HG02840 (cell line): ENCODE data around the gene ABLIM1.

Experiments
- ATAC-seq: cut with Tn5 transposase; IDR thresholded peaks from one replicate; pipeline ENCODE4 v1.9.1; 2021; ENCODE audit warnings: mild to moderate bottlenecking, moderate library complexity, moderate number of reproducible peaks; ENCODE audit not compliant: unreplicated experiment, low FRiP score

ABLIM1 gene

DNA sequence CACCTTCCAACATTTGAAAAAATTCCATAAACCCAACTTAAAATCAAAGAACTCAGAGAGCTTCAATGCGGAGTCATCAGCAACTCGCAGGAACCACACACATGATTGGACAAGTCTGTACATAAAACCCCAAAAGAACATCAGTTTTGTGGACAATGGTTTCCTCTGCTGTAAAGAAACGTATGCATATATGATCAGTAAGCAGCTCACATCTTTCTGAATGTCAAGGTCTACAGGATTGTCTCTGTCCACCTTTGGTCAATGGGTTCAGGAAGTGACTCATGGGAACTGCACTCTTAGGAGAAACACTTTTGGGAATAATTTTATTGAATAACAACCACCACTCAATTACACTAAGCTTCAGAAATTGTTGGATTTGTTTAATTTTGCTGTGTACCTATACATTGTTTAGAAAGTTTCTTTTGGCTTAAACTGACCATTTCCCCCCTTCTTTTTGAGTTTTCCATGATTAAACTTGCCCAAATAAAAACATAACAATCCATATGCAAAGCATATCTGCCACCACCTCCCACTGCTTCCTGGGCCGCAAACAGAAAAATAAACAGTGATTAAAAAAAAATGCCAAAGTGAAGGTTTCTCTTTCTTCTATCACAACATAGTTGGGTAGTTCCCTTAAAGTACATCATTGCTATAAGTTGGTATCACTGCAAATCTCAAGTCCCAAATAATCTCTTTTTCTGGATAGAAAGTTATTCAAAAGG is 226.5 kb downstream of the ABLIM1 start:
- no peak for ATAC-seq

DNA sequence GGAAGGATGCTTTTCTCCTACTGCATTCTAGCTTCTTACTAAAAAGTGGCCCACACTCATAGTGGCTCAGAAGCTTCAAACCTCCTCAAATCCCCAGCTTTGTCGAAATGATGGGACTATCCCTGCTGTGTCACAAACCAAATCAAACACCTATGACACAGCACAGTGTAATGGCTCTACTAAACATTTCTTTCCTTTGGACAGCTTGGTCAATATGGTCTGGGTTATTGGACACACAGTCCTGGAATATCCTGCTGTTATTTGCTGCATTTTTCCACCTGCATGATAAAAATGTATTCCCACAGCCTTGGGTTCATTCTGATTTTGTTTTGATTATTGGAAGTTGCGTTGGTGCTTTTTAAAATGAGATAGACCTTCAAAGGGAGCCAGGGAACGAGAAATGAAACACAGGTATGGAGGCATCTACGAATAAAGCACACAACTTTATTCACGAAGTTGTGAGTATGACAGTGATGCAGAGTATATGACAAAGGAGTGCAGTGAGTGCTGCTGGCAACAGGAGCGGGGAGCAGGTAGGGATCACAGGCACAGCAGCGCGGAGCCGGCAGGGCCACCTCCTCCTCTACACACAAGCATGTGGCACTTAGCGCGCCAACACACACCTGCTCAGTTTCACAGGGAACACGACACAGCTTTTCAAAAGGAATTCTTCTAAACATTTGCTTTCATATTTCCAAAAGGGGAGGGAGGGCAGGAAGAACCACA is 227.2 kb downstream of the ABLIM1 start:
- no peak for ATAC-seq

DNA sequence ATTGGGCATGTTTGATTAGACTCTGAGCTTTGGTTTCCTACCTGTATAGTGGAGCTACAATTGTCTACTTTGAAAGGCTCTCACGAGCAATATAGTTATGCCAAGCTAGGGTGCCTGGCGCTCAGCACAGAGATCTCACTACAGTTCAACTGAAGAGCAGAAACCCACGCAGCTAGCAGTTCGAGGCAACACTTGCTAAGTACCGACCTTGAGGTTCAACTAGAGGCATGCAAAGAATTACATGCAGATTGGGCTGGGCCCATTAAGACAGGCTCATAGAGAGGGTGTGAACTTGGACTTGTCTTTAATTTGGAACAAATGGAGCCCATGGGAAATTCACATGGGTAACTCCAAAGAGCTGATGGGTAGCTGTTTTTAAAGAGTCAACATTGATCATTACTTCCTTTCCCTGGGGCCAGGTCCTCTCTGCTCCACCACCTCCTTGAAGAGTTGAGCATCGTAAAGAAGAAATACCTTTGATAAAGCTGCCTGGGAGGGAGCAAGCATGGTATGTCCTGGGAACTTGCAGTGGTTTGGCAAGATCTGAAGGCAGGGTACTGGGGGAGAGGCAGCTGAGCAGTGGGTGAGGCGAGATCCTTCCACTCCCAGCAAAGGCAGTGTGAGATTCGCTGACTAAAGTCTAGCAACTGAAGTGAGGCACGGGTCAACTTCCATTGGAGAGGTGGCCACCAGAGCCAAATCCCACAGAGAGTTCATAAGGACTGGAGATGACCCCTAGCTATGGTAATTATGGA is 228.3 kb downstream of the ABLIM1 start:
- no peak for ATAC-seq

DNA sequence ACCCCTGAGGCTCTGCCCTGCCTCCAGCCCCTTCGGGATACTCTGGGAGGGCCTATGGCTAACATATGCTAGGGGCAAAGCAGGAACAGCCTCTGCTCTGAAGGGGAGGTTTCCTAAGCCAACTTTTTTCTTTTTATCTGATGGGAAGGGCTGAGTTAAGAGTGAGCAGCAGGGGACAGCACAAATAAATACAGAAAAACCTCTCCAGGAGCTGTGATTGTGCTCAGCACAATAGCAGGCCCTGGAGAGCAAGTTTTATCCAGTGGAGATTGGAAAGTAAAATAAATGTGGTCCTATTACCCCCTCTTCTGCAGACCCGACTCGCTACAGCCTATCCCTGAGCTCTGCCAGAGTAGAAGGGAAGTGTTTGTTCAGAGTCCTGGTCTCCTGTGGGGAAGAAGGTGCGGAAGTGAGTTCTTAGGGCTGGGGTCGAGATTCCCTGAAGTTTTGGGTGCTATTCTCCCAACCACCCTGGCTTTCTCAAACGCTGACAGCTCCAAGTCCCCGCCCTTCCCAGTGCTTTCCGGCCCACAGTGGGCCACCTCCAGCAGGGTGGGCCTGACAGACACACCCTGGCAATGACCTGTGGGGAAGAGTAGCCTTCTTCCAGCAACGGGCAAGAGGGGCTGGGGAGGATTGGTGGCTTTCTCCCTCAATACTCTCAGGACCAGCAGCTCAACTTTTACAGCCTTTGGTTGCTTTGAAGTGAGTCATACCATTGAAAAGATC is 230.8 kb downstream of the ABLIM1 start:
- ATAC-seq: no peak

DNA sequence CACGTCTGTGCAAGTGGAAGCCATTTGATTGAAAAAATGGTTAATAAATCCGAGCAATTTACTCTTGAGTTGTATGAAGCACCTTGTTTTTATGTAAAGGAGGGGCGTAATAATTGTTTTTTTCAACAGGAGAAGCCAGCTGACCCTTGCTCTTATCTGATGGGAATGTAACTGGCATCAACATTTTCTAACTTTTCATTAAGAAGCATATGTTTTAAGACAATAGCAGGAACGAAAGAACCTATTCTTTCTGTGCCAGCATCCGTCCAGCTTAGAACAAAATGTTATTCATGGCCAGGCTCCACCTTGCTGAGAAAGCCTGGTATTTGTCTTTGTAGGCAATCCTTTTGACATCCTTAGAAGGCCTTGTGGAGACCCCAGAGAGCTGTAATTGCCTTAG is 231.6 kb downstream of the ABLIM1 start:
- no peak for ATAC-seq

DNA sequence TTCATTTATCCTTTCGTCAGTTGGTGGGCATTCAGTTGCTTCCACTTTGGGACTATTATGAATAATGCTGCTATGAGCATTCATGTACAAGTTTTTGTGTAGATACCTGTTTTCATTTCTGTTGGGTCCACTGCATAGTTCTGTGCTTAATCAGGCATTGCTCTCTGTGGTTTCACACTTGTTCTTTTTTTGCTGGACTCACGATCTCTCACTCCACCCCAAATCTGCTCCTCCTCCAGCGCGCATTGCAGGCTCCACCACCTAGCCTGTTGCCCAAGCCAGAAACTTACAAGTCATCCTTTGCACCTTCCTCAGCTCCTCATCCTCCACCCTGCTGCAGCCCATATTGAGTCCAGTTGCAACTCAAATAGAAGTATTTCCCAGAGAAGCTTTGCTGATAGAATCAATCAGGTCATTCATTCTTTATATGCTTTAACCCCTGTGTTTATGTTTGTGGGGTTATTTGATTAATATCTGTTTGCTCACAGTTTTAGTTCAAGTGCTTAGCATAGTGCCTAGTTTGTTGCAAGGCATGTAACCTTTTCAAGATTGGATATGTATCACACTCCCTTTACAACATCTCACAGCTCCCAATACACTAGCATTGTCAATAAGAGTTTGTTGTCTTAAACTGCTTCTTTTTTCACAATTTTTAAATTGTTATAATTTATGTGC is 237.1 kb downstream of the ABLIM1 start:
- ATAC-seq: no peak

DNA sequence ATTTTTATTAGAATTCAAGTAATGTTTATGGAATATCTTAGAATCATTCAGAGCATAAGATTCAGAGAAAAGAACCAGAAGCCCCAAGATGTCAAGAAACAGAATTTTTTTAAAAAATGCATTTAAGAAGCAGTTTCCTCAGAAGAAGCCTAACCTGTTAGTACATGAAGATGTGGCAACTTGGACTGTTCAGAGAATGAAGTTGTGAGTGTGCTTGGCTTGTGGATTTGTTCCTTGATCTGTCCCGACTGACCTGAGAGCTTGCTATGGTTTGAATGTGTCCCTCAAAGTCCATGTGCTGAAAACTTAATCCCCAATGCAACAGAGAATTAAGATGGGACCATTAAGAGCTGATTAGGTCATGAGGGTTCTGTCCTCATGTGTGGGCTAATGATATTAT is 240.0 kb downstream of the ABLIM1 start:
- no peak for ATAC-seq

DNA sequence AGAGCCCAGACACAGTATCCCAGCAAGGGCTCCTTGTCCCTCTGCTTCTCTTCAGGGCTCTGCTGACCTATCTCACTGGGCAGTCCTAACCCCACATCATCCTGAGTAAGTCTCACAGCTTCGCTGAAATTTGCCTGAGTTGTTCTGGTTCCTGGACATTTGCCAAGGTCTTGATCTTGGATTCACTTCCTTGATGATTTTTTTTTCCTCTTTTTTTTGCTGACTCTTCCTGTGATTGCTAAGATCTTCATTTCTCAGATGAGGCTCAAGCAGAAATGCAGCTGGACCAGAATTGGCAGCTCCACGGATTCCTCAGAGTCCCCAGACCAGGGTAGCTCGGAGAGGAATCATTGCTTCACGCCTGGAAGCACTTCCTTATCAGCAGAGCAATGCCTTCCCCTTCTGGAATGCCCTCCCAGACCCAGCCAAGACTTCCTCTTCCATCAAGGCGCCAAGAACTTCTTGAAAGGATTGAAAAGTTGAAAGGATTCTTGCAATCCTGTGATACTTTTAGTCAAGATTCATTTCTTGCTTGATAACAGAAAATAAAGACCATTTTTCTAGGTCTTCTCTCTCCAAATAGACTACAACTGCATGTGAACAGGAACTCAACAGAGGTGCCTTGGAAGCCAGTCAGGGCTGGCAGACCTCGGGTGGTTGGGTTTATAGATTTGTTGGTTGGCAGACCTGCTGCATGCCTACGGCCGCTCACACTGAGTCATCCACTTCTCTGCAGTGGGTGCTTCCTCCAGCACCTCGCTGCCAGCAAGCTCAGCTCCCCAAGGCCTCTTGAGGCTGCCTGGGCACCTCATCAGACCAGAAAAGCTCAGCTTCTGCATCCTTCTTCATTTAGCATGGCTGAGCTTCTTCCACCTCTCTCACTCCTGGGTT is 244.9 kb downstream of the ABLIM1 start:
- no peak for ATAC-seq

DNA sequence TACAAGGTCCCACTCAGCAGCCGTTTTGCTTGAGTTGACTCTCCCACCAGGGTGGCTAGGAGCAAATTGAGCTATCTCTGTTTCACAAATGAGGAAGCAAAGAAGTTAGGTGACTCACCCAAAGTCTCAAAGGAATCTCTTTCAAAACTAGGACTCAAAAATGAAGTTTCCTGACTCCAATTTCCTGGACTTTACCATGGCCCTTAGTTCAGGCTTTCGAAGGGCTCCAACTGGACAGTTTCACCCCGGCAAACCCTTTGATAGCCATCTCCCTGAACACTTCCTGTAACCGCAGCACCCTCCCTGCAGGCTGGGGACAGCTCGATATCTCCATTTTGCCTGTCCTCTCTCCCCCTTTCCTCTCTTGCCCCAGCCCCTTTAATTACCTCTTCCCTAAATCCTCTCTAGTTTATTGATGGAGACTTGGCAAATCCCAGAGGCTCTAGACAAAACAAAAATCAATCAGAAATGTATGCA is 249.1 kb downstream of the ABLIM1 start:
- ATAC-seq: no peak

DNA sequence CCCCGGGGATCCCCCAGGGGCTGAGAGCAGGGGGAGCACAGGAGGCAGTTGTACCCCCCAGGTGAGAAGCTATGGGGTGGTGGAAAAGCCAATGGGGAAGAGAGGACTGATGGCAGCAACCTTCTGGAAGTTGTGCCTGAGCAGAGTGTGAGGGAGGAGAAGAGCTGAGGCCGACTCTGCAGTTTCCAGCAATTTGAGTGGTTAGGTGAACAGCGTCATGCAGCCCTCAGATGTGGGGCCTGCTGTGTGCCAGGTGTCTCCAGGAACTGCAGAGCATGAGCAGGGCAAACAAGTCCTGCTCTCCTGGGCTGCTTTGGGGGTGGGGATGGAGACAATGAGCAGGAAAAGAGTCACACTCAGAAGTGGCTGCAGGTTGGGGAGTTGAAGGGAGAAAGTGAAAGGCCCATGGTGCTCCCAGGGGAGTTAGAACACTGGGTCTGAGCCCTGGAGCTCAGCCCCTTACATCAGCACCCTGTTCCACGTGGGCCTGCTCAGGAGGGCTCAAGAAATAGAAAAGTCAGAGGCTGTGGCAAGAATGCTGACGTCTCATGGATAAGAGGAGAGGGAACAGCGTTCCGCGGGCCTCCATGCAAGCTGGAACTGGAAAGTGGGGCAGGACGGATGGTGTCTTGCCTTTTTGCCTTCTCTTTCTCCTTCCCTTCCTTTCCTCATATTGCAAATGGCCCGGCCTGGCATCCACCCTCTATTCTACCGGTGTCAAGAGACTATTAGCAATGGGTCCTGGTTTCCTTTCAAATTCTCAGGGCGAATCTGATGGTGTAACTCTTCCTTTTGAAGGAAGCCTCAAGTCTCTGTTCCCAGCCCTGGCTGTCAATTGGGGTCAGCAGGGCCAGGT is 249.7 kb downstream of the ABLIM1 start:
- ATAC-seq: no peak

DNA sequence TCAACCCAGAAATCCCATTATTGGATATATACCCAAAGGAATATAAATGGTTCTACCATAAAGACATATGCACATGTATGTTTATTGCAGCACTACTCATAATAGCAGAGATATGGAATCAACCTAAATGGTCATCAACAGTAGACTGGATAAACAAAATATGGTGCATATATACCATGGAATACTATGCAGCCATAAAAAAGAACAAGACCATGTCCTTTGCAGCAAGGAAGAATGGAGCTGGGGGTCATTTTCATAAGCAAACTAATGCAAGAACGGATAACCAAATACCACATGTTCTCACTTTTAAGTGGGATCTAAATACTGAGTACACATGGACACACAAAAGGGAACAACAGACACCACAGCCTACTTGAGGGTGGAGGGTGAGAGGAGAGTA is 251.6 kb downstream of the ABLIM1 start:
- ATAC-seq: no peak

DNA sequence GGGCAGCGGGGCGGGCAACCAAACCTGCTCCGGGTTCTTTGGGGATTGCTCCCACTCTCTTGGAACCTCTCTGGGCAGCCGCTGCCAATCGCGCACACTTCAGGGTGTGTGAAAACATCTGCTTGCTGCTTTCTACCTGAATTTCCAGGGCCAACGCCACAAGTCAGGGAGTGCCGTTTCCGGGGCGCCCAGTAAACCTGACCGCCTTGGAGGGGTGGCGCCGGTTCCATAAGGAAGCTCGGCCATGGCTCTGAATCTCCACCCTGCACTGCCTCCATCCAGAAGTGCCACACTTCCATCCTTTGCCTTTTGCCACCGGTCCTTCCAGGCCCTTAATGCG is 253.1 kb downstream of the ABLIM1 start:
- ATAC-seq: no peak

DNA sequence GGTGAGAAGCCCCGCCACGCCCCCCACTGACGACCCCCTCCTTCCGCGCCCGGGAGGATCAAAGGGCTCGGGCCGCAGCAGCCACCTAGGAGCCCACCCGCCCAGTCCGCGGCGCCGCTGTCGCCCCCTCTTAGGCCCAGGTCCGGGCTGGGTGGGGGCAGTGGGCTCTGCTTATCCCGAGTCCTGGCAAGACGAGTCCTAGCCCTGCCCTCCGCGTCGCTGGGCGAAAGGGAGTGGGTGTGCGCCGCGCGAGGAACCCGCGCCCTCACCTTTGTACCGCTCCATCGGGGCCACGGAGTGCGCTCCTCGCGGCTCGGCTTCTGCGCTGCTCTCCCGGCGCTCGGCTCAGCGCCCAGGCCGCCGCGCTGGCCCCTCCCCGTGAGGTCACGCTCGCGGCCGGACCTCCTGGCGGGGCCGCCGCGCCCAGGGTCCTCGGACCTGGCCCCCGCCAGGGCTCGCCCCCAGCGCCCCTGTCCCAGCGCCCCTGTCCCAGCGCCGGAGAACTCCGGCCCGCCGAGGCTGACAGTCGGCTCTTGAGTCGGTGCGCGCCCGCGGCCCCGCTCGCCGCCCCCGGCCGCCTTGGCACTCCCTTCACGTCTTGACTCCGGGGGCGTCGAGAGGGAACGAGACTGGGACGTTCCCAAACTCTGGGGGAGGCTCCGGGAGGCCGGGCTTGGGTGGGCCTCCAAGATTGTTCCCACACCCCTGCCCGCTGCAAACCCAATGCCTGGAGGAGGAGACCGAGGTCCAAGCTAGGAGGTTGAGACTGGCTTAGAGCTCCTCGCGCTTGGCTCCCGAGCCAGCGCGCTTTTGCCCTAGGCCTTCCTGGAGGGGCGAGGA is 253.7 kb downstream of the ABLIM1 start, which contains the start of gene AFAP1L2:
Gene AFAP1L2 (minus strand): TSS at position 332 of the 840 bp plus-strand sequence. CDS start 47 bp downstream, at position 285.
- ATAC-seq: no peak

DNA sequence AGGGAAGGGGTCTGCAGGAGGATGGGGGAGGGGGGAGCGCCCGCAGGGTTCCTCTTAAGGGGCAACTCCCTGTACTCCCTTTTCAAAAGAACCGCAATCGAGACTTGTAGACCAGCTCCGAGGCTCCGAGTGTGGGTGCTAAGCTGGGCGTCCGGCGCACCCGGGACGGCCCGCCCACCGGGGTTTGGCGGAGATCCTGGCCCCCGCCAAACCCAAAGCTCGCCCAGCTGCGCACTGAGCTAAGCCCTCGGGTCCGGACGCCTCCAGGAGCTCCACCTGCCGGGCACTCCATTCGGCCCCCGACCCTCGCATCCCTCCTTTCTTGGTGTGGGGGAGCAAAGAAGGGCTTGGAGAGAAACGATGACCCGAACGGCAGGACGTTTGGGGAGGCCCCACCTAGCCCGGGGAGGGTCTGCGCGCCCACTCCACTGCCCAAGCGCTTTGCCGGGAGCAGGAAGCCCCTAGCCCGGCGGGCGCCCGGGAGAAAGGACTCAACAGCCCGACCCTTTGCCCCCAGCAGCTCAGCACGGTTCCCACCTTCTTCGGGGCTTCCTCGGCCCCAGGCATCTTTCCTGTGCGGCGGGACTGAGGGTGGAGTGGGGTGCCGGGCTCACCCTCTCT is 254.4 kb downstream of the ABLIM1 start:
- no peak for ATAC-seq

DNA sequence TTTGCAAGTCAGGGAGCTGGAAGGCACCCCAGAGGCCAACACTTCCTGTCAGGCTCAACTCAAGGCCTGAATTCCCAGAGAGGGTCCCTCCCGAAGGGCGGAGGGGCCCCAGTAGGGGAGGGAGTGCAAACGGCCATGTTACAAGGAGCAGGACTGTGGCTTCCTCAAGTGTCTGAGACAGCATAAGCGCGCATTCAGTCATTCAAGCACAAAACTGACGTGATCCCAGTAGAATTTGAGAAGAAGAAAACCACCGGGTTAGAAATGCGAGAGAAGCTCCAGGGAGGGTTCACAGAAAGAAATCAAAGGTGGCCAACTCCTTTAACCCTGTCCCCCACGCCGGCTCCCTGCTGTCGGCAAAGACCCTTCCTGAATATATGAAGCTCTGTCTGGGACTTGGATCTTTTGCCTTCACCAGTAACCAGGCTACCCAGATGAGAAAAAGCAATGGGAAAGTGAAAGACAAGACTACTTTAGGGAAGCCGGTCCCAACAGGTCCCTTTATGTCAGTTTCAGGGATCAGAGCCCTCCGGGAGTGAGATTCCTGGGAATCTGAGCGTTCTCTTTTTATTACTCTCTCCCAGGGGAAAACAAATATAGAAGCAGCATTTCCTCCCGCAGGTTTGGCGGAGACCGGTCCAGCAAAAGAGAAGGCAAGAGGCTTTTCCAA is 255.1 kb downstream of the ABLIM1 start:
- no peak for ATAC-seq

DNA sequence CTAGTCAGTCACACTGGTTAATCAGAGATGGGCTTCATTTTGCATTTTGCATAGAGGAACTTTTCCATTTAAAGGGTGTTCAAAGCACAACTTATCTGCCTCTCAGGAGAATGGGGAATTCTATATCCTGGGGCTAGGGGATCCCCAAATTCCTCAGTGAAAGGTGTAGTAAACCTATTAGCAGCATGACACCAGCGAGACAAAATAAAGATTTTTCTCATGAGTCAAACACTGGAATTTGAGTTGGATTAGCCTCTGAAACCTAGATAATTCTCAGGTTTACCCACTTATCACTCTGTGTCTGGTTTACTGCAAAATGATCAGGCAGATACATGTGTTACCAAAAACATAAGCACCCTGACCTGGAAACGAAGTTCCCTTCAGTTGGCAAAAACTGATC is 255.8 kb downstream of the ABLIM1 start:
- no peak for ATAC-seq
